ENCODE results near the gene NKAIN2.

Gene NKAIN2

GRCh38 chr6:123873974-123874373 is 70.3 kb downstream of the NKAIN2 start:
- Histone ChIP-seq H3K4me3 (ENCODE audit: low read depth in 1 of 2, low read length in 2 of 2) (no peak overlapping the region), H3K27me3 (ENCODE audit: control insufficient read depth in 1 of 2, insufficient read depth in 2 of 2, low read length in 2 of 2) (no peaks in the 10 kb centered on the region), H3K36me3 (ENCODE audit: control insufficient read depth in 1 of 2, insufficient read depth in 2 of 2, low read length in 2 of 2) (no peaks in the 10 kb centered on the region), H3K9ac (ENCODE audit: low read depth in 1 of 2, low read length in 2 of 2) (no peak overlapping the region), H3K4me1 (ENCODE audit: control insufficient read depth in 1 of 2, insufficient read depth in 2 of 2, low read length in 2 of 2) (no peaks in the 10 kb centered on the region), H3K9me3 (ENCODE audit: control insufficient read depth in 1 of 2, low read length in 2 of 2) (no peaks in the 10 kb centered on the region), H3K27ac (ENCODE audit: low read depth, low read length) (no peak overlapping the region)

GRCh38 chr6:123875784-123876183 is 72.1 kb downstream of the NKAIN2 start:
- Histone ChIP-seq H3K27me3 (ENCODE audit: control insufficient read depth in 1 of 2, insufficient read depth in 2 of 2, low read length in 2 of 2) (no peaks in the 10 kb centered on the region), H3K36me3 (ENCODE audit: control insufficient read depth in 1 of 2, insufficient read depth in 2 of 2, low read length in 2 of 2) (no peaks in the 10 kb centered on the region), H3K27ac (ENCODE audit: low read depth, low read length) (no peak overlapping the region), H3K4me3 (ENCODE audit: low read depth in 1 of 2, low read length in 2 of 2) (no peak overlapping the region), H3K9me3 (ENCODE audit: control insufficient read depth in 1 of 2, low read length in 2 of 2) (no peaks in the 10 kb centered on the region), H3K4me1 (ENCODE audit: control insufficient read depth in 1 of 2, insufficient read depth in 2 of 2, low read length in 2 of 2) (no peaks in the 10 kb centered on the region), H3K9ac (ENCODE audit: low read depth in 1 of 2, low read length in 2 of 2) (no peak overlapping the region)

- H3K36me3 ChIP-seq (ENCODE audit: control insufficient read depth in 1 of 2, insufficient read depth in 2 of 2, low read length in 2 of 2), result no peaks in the 10 kb centered on the region
- no peak overlapping the region for H3K9ac ChIP-seq (ENCODE audit: low read depth in 1 of 2, low read length in 2 of 2)
- no peak overlapping the region for H3K4me3 ChIP-seq (ENCODE audit: low read depth in 1 of 2, low read length in 2 of 2)
- no peaks in the 10 kb centered on the region for H3K4me1 ChIP-seq (ENCODE audit: control insufficient read depth in 1 of 2, insufficient read depth in 2 of 2, low read length in 2 of 2)
- no peaks in the 10 kb centered on the region for H3K9me3 ChIP-seq (ENCODE audit: control insufficient read depth in 1 of 2, low read length in 2 of 2)
- H3K27me3 ChIP-seq (ENCODE audit: control insufficient read depth in 1 of 2, insufficient read depth in 2 of 2, low read length in 2 of 2), result no peaks in the 10 kb centered on the region
- H3K27ac ChIP-seq (ENCODE audit: low read depth, low read length), result no peak overlapping the region
Measured at GRCh38 chr6:123879749-123880148, 76.1 kb downstream of the NKAIN2 start.

GRCh38 chr6:123888771-123889513 is 85.3 kb downstream of the NKAIN2 start:
- no peaks in the 10 kb centered on the region for H3K9me3 ChIP-seq (ENCODE audit: control insufficient read depth in 1 of 2, low read length in 2 of 2)
- H3K9ac ChIP-seq (ENCODE audit: low read depth in 1 of 2, low read length in 2 of 2), result no peak overlapping the region
- no peaks in the 10 kb centered on the region for H3K27me3 ChIP-seq (ENCODE audit: control insufficient read depth in 1 of 2, insufficient read depth in 2 of 2, low read length in 2 of 2)
- H3K4me1 ChIP-seq (ENCODE audit: control insufficient read depth in 1 of 2, insufficient read depth in 2 of 2, low read length in 2 of 2), result no peaks in the 10 kb centered on the region
- H3K27ac ChIP-seq (ENCODE audit: low read depth, low read length), result no peak overlapping the region
- no peak overlapping the region for H3K4me3 ChIP-seq (ENCODE audit: low read depth in 1 of 2, low read length in 2 of 2)
- H3K36me3 ChIP-seq (ENCODE audit: control insufficient read depth in 1 of 2, insufficient read depth in 2 of 2, low read length in 2 of 2), result no peaks in the 10 kb centered on the region

GRCh38 chr6:123895346-123895745 is 91.7 kb downstream of the NKAIN2 start:
- Histone ChIP-seq H3K9ac (ENCODE audit: low read depth in 1 of 2, low read length in 2 of 2) (no peak overlapping the region), H3K9me3 (ENCODE audit: control insufficient read depth in 1 of 2, low read length in 2 of 2) (no peaks in the 10 kb centered on the region), H3K27ac (ENCODE audit: low read depth, low read length) (no peak overlapping the region), H3K27me3 (ENCODE audit: control insufficient read depth in 1 of 2, insufficient read depth in 2 of 2, low read length in 2 of 2) (no peaks in the 10 kb centered on the region), H3K4me1 (ENCODE audit: control insufficient read depth in 1 of 2, insufficient read depth in 2 of 2, low read length in 2 of 2) (no peaks in the 10 kb centered on the region), H3K4me3 (ENCODE audit: low read depth in 1 of 2, low read length in 2 of 2) (no peak overlapping the region), H3K36me3 (ENCODE audit: control insufficient read depth in 1 of 2, insufficient read depth in 2 of 2, low read length in 2 of 2) (no peaks in the 10 kb centered on the region)

GRCh38 chr6:123895806-123896205 is 92.1 kb downstream of the NKAIN2 start:
- no peaks in the 10 kb centered on the region for H3K4me1 ChIP-seq (ENCODE audit: control insufficient read depth in 1 of 2, insufficient read depth in 2 of 2, low read length in 2 of 2)
- H3K27ac ChIP-seq (ENCODE audit: low read depth, low read length), result no peak overlapping the region
- H3K27me3 ChIP-seq (ENCODE audit: control insufficient read depth in 1 of 2, insufficient read depth in 2 of 2, low read length in 2 of 2), result no peaks in the 10 kb centered on the region
- no peak overlapping the region for H3K9ac ChIP-seq (ENCODE audit: low read depth in 1 of 2, low read length in 2 of 2)
- H3K4me3 ChIP-seq (ENCODE audit: low read depth in 1 of 2, low read length in 2 of 2), result no peak overlapping the region
- no peaks in the 10 kb centered on the region for H3K36me3 ChIP-seq (ENCODE audit: control insufficient read depth in 1 of 2, insufficient read depth in 2 of 2, low read length in 2 of 2)
- H3K9me3 ChIP-seq (ENCODE audit: control insufficient read depth in 1 of 2, low read length in 2 of 2), result no peaks in the 10 kb centered on the region

- no peaks in the 10 kb centered on the region for H3K4me1 ChIP-seq (ENCODE audit: control insufficient read depth in 1 of 2, insufficient read depth in 2 of 2, low read length in 2 of 2)
- H3K36me3 ChIP-seq (ENCODE audit: control insufficient read depth in 1 of 2, insufficient read depth in 2 of 2, low read length in 2 of 2), result no peaks in the 10 kb centered on the region
- no peaks in the 10 kb centered on the region for H3K9me3 ChIP-seq (ENCODE audit: control insufficient read depth in 1 of 2, low read length in 2 of 2)
- no peak overlapping the region for H3K27ac ChIP-seq (ENCODE audit: low read depth, low read length)
- H3K27me3 ChIP-seq (ENCODE audit: control insufficient read depth in 1 of 2, insufficient read depth in 2 of 2, low read length in 2 of 2), result no peaks in the 10 kb centered on the region
- H3K4me3 ChIP-seq (ENCODE audit: low read depth in 1 of 2, low read length in 2 of 2), result no peak overlapping the region
- H3K9ac ChIP-seq (ENCODE audit: low read depth in 1 of 2, low read length in 2 of 2), result no peak overlapping the region
Measured at GRCh38 chr6:123896869-123897268, 93.2 kb downstream of the NKAIN2 start.

GRCh38 chr6:123897965-123898364 is 94.3 kb downstream of the NKAIN2 start:
- Histone ChIP-seq H3K4me3 (ENCODE audit: low read depth in 1 of 2, low read length in 2 of 2) (no peak overlapping the region), H3K9me3 (ENCODE audit: control insufficient read depth in 1 of 2, low read length in 2 of 2) (no peaks in the 10 kb centered on the region), H3K4me1 (ENCODE audit: control insufficient read depth in 1 of 2, insufficient read depth in 2 of 2, low read length in 2 of 2) (no peaks in the 10 kb centered on the region)

GRCh38 chr6:123898665-123899064 is 95.0 kb downstream of the NKAIN2 start:
- Histone ChIP-seq H3K27me3 (ENCODE audit: control insufficient read depth in 1 of 2, insufficient read depth in 2 of 2, low read length in 2 of 2) (no peaks in the 10 kb centered on the region), H3K4me3 (ENCODE audit: low read depth in 1 of 2, low read length in 2 of 2) (no peak overlapping the region), H3K4me1 (ENCODE audit: control insufficient read depth in 1 of 2, insufficient read depth in 2 of 2, low read length in 2 of 2) (no peaks in the 10 kb centered on the region), H3K36me3 (ENCODE audit: control insufficient read depth in 1 of 2, insufficient read depth in 2 of 2, low read length in 2 of 2) (no peaks in the 10 kb centered on the region), H3K27ac (ENCODE audit: low read depth, low read length) (no peak overlapping the region), H3K9me3 (ENCODE audit: control insufficient read depth in 1 of 2, low read length in 2 of 2) (no peaks in the 10 kb centered on the region), H3K9ac (ENCODE audit: low read depth in 1 of 2, low read length in 2 of 2) (no peak overlapping the region)

More at GRCh38 chr6:123897965-123898364, 94.3 kb downstream of the NKAIN2 start:
- Histone ChIP-seq H3K27ac (ENCODE audit: low read depth, low read length) (no peak overlapping the region), H3K27me3 (ENCODE audit: control insufficient read depth in 1 of 2, insufficient read depth in 2 of 2, low read length in 2 of 2) (no peaks in the 10 kb centered on the region), H3K9ac (ENCODE audit: low read depth in 1 of 2, low read length in 2 of 2) (no peak overlapping the region), H3K36me3 (ENCODE audit: control insufficient read depth in 1 of 2, insufficient read depth in 2 of 2, low read length in 2 of 2) (no peaks in the 10 kb centered on the region)

- Histone ChIP-seq H3K4me3 (ENCODE audit: low read depth in 1 of 2, low read length in 2 of 2) (no peak overlapping the region), H3K36me3 (ENCODE audit: control insufficient read depth in 1 of 2, insufficient read depth in 2 of 2, low read length in 2 of 2) (no peaks in the 10 kb centered on the region), H3K4me1 (ENCODE audit: control insufficient read depth in 1 of 2, insufficient read depth in 2 of 2, low read length in 2 of 2) (no peaks in the 10 kb centered on the region), H3K27ac (ENCODE audit: low read depth, low read length) (no peak overlapping the region), H3K9ac (ENCODE audit: low read depth in 1 of 2, low read length in 2 of 2) (no peak overlapping the region), H3K27me3 (ENCODE audit: control insufficient read depth in 1 of 2, insufficient read depth in 2 of 2, low read length in 2 of 2) (no peaks in the 10 kb centered on the region), H3K9me3 (ENCODE audit: control insufficient read depth in 1 of 2, low read length in 2 of 2) (no peaks in the 10 kb centered on the region)
Measured at GRCh38 chr6:123899745-123900144, 96.1 kb downstream of the NKAIN2 start.
